HG03025 (cell line): ENCODE measurements around the gene KCNQ1.

Experiments
- ATAC-seq: cut with Tn5 transposase; IDR thresholded peaks from one replicate; pipeline ENCODE4 v1.9.1; 2021; ENCODE audit warnings: mild to moderate bottlenecking, moderate library complexity; ENCODE audit not compliant: unreplicated experiment, low FRiP score

KCNQ1 gene, protein sequence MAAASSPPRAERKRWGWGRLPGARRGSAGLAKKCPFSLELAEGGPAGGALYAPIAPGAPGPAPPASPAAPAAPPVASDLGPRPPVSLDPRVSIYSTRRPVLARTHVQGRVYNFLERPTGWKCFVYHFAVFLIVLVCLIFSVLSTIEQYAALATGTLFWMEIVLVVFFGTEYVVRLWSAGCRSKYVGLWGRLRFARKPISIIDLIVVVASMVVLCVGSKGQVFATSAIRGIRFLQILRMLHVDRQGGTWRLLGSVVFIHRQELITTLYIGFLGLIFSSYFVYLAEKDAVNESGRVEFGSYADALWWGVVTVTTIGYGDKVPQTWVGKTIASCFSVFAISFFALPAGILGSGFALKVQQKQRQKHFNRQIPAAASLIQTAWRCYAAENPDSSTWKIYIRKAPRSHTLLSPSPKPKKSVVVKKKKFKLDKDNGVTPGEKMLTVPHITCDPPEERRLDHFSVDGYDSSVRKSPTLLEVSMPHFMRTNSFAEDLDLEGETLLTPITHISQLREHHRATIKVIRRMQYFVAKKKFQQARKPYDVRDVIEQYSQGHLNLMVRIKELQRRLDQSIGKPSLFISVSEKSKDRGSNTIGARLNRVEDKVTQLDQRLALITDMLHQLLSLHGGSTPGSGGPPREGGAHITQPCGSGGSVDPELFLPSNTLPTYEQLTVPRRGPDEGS

DNA sequence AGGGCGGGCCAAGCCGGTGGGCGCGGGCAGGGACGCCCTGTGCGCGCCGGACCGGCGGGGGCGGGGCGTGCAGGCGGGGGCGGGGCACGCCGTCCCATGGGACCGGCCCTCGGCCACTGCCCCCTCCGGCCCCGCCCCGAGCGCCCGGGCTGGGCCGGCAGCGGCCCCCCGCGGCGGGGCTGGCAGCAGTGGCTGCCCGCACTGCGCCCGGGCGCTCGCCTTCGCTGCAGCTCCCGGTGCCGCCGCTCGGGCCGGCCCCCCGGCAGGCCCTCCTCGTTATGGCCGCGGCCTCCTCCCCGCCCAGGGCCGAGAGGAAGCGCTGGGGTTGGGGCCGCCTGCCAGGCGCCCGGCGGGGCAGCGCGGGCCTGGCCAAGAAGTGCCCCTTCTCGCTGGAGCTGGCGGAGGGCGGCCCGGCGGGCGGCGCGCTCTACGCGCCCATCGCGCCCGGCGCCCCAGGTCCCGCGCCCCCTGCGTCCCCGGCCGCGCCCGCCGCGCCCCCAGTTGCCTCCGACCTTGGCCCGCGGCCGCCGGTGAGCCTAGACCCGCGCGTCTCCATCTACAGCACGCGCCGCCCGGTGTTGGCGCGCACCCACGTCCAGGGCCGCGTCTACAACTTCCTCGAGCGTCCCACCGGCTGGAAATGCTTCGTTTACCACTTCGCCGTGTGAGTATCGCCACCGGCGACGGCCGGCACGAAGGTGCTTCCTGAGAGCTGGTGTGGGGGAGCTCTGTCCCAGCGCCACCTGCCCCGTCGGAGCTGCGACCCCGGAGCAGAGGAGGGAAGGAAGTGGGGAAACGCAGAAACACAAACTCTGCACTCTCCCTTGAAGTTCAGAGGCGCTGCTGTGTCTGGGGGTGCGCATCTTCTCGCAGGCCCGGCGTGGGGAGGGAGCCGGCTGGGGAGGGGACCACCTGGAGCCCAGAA is at the start of gene KCNQ1:
Gene KCNQ1 (plus strand): TSS at position 188 of the 925 bp plus-strand sequence. CDS start 91 bp downstream, at position 279.
- ATAC-seq = no peak

DNA sequence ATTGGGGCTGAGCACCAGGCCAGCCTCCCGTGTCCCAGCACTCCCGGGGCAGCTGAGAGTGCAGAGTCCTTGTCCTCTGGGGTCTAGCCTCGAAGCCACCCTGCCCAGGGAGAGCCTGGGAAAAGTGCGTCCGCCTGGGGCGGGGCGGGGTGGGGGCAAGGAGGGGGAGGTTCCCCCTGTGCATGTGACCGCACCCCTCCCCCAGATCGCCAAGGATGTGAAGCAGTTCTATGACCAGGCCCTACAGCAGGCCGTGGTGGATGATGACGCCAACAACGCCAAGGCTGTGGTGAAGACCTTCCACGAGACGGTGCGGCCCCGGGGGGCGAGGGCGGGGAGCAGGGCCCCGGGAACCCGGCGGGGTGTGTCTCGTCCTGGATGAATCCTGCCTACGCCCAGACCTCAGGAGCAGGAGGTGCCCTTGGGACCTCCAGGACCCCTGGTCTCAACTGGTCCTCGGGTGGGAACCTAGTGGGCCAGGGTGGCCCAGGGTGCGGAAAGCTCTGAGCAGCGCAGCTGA is 49.5 kb upstream of the KCNQ1 start:
- no peak for ATAC-seq

DNA sequence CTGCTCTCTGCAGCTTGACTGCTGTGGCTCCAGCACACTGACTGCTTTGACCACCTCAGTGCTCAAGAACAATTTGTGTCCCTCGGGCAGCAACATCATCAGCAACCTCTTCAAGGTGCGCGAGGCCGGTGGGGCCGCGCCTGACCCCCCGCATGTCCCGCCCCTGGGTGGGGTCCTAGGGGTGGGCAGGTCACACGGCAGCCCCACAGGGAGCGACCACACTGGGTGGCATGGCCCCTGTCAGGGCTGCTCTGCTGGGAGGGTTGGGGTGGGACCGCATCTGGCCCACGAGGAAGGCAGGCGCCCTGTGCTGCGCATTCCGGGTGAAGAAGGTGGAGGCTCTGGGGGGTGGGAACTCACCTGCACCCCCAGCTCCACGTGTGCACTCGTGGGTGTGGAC is 49.0 kb upstream of the KCNQ1 start:
- ATAC-seq = no peak

DNA sequence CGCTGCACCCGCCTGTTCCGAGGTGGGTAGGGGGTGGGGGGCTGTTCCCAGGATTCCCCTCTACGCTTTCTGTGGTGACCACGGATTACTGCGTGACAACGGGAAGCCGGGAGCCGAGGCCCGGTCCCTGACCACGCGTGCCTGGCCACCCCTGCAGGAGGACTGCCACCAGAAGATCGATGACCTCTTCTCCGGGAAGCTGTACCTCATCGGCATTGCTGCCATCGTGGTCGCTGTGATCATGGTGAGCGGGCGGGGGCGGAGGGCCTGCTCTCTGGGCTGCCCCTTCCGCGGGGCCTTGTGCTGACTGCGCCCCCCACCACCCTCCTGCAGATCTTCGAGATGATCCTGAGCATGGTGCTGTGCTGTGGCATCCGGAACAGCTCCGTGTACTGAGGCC is 48.3 kb upstream of the KCNQ1 start:
- ATAC-seq = no peak

DNA sequence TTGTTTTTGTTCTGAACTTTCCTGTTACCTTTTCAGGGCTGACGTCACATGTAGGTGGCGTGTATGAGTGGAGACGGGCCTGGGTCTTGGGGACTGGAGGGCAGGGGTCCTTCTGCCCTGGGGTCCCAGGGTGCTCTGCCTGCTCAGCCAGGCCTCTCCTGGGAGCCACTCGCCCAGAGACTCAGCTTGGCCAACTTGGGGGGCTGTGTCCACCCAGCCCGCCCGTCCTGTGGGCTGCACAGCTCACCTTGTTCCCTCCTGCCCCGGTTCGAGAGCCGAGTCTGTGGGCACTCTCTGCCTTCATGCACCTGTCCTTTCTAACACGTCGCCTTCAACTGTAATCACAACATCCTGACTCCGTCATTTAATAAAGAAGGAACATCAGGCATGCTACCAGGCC is 47.8 kb upstream of the KCNQ1 start:
- no peak for ATAC-seq

DNA sequence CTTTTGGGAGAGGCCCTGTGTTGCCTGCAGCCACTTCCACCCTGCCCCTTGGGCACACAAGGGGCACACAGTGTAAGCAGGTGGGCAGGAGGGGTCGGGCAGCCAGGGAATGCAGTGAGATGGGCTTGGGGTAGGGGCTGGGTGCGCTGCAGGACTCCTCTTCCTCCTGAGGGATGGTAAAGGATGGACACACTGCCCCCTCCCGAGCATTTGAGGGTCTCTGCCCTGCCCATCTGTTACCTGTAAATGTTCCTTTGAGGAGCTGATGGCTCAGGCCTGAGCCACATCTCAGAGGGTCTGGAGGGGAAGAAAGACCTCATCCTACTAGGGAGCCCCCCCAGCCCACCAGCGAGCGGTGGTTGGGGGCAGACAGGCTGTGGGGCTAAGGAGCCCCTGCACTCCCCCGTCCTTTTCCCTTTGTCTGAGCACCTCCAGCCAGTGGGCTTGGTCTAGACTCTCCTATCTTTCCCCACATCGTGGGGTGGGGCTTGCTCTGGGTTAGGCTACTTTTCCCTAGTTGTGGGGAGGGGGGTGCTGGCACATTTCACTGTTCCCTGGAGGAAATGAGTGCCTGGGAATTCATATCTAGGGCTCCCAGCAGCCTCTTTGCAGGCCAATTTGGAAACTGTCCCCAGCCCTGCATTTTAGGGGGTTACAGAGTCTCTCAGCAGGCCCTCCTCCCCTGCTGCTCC is 46.0 kb upstream of the KCNQ1 start:
- ATAC-seq = no peak

DNA sequence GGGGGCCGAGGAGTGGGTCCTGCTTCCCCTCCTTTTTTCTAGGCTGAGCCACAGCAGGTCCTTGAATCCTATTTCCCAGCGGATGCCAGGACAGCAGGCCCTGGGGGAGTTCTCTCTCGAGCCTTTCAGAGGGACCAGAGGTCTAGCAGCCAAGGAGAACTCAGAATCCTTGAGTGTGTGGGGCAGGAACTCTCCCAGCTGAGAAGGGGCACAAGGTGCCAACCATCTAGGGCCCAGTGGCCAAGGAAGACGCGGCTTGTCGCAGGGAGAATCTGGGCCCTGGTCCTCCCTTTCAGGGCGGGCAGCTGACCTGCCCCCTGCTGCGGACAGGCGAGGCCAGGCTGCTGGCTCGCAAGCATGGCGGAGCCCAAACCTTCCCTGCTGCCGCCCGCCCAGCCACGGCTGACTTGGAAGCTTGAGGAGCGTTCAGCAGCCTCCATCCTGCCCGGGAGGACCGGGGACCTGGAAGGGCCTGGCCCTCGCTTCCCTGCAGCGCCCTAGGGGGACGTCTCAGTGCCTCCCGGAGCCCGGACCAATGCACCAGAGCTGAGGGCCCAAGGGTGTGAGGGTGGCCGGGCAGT is 45.2 kb upstream of the KCNQ1 start:
- peak; percentile 4 for ATAC-seq

DNA sequence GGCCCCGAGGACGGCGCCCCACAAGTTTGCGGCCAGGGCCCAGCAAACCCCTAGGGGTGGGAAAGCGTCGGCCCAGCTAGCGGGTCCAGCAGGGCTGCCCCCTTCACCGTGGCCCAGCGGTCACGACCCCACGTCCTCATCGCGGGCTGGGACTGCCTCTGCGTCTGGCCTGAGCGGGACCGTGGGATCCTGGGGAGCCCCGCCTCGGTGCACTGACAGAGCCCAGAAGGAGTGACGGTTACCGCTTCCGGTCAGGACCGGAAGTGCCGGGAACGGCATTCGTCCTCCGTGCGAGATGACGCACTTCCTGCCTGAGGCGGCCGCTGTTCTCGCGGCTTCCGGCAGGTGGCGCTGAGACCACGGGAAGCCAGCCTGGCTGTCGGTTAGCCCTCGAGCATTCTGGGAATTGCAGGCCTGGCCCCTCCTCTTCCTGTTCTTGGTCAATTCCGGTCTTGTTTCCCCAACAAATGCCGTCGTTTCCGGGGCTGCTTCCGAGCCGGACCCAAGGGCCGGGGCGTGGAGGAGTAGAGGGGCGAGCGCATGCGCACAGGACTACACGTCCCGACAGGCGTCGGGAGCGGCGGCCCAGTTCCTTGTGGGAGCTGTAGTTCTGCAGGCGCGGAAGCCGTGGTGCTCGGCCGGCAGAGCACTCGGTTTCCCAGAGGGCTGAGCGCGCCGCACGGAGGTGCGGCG is 44.6 kb upstream of the KCNQ1 start, which contains the start of gene TSSC4:
Gene TSSC4 (plus strand): TSS at position 682 of the 693 bp plus-strand sequence. CDS start 1,884 bp downstream, outside the sequence.
- ATAC-seq = peak; percentile 74

DNA sequence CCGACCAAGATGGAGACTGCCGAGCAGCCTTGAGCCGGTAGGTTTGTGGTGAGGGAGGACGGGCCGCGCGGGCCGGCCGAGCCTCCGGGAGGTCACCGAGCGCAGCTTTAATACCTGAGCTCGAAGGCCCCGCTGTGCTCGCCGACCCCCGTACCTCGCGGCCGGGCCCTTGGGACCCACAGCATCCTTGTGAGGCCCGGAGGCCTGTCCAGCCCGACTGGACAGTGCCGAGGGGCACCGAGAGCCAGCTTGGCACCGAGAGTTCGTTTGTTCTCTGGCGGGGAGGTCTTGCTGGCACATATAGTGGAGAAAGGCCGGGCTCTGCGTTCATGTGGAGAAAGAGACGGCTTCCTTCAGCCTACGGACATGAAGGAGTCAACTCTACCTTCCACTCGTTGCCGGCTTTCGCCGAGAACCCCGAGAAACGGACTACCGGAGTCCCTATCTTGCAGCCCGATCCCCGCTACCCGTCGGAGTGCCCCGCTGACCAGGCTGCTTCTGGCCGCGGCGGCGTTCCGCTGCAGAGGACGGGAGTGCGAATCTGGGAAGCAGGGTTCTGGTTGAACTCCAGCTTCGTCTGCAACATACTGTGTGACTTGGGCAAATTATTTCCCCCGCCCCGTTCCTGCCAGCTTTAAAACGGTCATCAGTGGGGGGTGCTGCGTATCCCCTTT is 43.9 kb upstream of the KCNQ1 start:
- ATAC-seq = no peak

DNA sequence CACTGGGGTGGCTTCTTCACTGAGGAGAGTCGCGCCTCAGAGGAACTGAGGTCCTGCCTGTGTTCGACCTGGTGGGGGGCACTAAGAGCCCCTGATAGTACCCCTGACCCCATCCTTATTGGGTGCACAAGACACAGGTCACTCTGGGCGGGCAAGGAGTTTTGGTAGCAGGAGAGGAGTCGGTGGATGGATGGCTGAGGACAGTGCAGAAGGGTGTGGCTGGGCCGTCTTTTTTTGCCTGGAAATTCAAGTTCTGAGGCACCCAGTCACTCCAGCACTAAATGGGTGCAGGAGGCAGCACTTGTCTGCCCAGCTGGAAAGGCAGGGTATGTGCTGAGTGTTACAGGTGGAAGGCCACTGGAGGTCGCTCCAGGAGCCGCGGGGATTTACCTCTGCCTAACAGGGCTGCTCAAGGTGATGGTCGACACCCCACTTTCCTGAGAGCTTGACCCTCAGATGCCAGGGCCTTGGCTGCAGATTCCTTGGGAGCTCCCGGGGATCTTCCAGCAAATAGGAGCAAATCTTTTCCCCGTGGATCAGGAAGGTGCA is 43.3 kb upstream of the KCNQ1 start:
- ATAC-seq = no peak

DNA sequence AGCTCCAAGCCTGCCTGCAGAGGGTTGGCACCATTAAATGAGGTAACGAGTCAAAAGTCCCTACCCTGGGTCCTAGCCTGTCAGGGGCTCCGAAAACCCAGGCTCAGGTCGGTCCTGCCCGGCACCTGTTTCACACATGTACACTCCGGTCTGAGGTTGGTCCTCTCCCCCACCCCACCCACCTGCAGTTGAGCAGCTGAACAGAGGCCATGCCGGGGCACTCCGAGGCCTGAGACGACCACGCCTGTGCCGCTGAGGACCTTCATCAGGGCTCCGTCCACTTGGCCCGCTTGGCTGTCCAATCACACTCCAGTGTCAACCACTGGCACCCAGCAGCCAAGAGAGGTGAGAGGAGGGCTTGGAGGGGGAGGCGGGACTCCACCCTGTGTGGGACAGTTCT is 42.7 kb upstream of the KCNQ1 start:
- no peak for ATAC-seq

DNA sequence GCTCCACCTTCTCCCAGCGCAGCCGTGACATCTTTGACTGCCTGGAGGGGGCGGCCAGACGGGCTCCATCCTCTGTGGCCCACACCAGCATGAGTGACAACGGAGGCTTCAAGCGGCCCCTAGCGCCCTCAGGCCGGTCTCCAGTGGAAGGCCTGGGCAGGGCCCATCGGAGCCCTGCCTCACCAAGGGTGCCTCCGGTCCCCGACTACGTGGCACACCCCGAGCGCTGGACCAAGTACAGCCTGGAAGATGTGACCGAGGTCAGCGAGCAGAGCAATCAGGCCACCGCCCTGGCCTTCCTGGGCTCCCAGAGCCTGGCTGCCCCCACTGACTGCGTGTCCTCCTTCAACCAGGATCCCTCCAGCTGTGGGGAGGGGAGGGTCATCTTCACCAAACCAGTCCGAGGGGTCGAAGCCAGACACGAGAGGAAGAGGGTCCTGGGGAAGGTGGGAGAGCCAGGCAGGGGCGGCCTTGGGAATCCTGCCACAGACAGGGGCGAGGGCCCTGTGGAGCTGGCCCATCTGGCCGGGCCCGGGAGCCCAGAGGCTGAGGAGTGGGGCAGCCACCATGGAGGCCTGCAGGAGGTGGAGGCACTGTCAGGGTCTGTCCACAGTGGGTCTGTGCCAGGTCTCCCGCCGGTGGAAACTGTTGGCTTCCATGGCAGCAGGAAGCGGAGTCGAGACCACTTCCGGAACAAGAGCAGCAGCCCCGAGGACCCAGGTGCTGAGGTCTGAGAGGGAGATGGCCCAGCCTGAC is 41.7 kb upstream of the KCNQ1 start:
- no peak for ATAC-seq

DNA sequence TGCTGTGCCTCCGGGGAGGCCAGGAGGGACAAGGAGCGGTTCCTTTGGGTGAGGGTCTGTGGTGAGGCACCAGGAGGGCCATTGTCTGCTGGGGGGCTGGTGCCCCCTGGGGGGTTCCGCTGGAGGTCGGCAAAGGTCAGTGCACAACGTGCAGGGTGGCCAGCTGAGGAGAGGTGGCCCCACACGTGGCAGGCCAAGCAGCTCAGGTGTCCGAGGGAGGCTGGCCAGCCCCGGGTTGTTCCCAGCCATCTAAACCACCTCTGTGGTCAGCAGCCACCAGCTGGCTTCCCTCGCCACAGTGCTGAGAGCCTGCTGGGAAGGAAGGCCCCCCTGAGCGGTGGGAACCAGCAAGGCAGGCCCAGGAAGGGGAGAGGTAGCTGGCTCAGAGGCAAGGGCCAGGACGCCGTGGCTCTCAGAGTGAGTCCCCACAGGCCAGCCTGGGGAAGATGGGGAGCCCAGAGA is 40.0 kb upstream of the KCNQ1 start:
- no peak for ATAC-seq

DNA sequence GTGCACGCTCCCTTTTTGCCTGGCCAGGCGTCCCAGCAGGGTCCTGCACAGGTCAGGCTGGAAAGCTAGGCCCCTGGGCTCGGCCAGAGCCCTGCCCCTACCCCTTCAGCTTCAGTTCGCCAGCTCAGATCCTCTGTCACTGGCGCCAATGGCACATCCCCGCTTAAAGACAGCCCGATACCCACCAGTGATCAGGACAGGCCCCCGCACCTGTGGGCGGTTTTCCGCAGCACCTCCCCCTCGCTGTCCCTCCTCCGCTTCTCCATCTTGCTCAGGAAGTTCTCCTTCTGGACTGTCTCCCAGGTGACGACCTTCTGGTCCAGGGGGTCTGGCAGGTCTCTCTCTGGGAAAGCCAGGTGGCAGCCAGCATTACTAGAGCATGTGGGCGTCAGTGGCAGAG is 38.4 kb upstream of the KCNQ1 start:
- ATAC-seq = no peak

DNA sequence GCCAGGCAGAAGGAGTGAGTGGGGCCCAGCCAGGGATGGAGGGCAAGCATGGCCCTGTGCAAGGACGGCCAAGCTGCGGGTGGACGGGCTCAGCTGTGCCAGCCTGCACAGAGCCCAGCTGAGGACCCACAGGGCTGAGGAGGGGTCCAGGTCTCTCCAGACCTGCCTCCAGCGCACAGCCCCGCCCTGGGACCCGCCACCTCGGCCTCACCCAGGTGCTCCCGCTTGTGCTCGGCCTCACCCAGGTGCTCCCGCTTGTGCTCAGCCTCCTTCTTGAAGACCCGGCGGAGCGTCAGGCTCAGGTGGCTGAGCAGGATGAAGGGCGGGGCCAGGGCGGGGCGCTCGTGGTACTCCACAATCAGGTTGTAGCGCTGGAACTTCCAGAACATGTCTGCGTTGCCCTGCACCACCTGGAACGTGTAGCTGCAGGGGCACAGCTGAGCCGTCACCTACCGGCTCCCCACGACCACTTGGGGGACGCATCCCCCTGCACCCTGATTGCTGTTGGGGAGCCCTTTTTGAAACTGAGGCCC is 37.9 kb upstream of the KCNQ1 start:
- ATAC-seq = no peak

DNA sequence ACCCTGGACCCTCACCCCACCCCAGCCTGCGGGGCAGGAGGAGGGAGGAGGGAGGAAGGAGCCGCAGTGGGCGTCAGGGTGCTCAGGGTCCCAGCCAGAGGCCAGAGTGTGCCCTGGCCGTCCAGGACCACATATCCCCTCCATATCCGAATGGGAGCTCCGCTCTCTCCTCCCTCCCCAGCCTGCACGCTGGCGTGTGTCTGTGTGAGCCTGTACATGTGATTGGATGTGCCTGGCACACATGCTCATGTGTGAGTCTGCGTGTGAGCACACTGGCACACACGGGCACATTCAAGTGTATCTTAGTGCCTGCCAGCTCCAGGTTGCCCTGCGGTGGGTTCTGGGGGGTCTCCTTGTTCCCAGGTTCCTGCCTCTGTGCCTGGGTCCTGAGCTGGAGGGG is 36.1 kb upstream of the KCNQ1 start:
- no peak for ATAC-seq

DNA sequence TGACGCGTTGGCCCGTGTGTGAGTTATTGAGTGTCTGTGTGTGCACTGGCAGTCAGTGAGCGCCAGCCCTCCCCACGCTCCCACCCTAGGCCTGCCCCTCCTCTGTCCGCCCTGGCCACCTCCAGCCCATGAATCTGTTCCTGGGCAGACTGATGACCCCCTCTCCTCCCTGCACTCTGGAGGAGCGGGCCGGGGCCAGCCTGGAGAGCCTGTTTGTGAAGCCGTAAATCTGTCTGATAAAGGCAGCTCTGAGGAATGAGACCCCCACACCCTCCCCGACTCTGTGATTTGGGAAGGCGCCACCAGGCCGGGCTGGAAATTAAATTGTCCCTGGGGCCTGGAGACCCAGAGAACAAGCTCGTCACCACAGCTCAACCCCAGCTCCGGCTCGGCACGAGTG is 35.7 kb upstream of the KCNQ1 start:
- no peak for ATAC-seq
